Ovary (tissue), 3 donors: ENCODE measurements around the gene COX6A1.

ENCODE experiments used
- CTCF ChIP-seq, 3 donors: fragments of 450-650 bp in 2 of 3; fragments of 200-600 bp in 1 of 3; IDR thresholded peaks; one replicate each; pipeline versions ENCODE4 v1.5.1 to v1.8.0; 2016 to 2022; ENCODE audit warnings: antibody characterized with exemption in 3 of 3, mild to moderate bottlenecking in 1 of 3
- EP300 ChIP-seq: sonication (generic); formaldehyde crosslinking; IDR thresholded peaks from one replicate; pipeline ENCODE4 v1.6.1; 2017; ENCODE audit warnings: antibody characterized with exemption
- POLR2A ChIP-seq: fragments of 450-650 bp; IDR thresholded peaks from one replicate; pipeline ENCODE4 v1.6.1; 2017; ENCODE audit warnings: antibody characterized with exemption, mild to moderate bottlenecking, moderate library complexity
- donor health status: DM: no; HTN: no; CAD: no.

GRCh38 chr12:120488057-120488640, 50.2 kb downstream of the COX6A1 start:
- TF ChIP-seq POLR2A (no peak), CTCF (IDR thresholded peaks at IDR 0.05) (no peak), EP300 (no peak)
